ENCODE results near the gene TMEM209.

DNA sequence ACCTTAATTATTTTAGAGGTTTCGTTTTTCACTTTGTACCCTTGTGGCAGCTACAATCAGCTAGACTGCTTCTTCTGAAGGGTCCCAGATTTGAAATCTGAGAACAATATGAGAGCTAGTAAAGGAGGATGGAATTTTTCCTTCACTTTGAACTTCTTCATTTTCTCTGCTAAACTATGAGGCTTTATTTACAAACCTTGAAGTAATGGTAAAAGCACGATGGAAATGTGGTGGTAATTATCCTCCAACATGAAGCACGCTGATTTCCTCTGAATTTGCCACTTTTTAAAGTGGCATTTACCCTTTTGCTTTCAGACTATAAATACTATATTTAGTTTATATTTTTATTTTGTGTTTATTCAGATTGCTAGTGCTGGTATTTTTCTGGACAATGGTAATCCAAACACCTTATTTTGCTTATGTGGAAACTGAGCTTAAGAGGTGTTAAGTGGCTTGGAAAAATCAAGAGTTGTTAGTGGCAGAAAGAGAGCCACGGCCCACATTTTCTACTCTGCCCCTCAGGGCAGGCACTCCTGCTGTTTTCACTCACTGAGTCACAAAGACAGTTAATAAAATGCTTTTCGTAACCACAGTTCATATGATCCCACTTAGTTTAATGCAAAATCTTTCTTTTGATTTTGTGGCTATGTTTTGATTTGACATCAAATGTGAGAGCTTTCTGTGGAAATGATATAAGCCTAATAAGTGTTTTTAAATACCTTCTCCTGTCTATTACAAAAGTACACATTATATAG is 5.2 kb upstream of the TMEM209 start:
- TF ChIP-seq, protein P1, sequence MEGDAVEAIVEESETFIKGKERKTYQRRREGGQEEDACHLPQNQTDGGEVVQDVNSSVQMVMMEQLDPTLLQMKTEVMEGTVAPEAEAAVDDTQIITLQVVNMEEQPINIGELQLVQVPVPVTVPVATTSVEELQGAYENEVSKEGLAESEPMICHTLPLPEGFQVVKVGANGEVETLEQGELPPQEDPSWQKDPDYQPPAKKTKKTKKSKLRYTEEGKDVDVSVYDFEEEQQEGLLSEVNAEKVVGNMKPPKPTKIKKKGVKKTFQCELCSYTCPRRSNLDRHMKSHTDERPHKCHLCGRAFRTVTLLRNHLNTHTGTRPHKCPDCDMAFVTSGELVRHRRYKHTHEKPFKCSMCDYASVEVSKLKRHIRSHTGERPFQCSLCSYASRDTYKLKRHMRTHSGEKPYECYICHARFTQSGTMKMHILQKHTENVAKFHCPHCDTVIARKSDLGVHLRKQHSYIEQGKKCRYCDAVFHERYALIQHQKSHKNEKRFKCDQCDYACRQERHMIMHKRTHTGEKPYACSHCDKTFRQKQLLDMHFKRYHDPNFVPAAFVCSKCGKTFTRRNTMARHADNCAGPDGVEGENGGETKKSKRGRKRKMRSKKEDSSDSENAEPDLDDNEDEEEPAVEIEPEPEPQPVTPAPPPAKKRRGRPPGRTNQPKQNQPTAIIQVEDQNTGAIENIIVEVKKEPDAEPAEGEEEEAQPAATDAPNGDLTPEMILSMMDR (IDR thresholded peaks at IDR 0.05; ENCODE audit: insufficient read depth, low read length, poor library complexity, severe bottlenecking) = no peak
- no peak for TF ChIP-seq EZH2phosphoT487 (conservative IDR thresholded peaks at IDR 0.05; ENCODE audit: low read length)

Data from SU-DHL-6 (cell line).